HG02623 (cell line): ENCODE data around the gene GDNF.
"Not testable (repeated sequence)": the region's sequence is repeated elsewhere in the genome, so short reads cannot be mapped to it uniquely, and the experiment has no call there.

Source experiments
- ATAC-seq: cut with Tn5 transposase; IDR thresholded peaks from one replicate; pipeline ENCODE4 v1.9.1; 2021; ENCODE audit warnings: moderate library complexity; ENCODE audit not compliant: unreplicated experiment

GDNF gene

GRCh38 chr5:37823433-37824152, 16.2 kb downstream of the GDNF start:
- no peak for ATAC-seq

- no peak for ATAC-seq
Observed at GRCh38 chr5:37816883-37817282, 23.0 kb downstream of the GDNF start.

GRCh38 chr5:37816331-37816730, 23.5 kb downstream of the GDNF start:
- ATAC-seq, result no peak

GRCh38 chr5:37815913-37816312, 23.9 kb downstream of the GDNF start:
- no peak for ATAC-seq

- no peak for ATAC-seq
Observed at GRCh38 chr5:37814699-37815098, 25.1 kb downstream of the GDNF start.

- ATAC-seq, result no peak
Observed at GRCh38 chr5:37812365-37812764, 27.5 kb downstream of the GDNF start.

GRCh38 chr5:37811866-37812265, 28.0 kb downstream of the GDNF start:
- no peak for ATAC-seq

GRCh38 chr5:37810311-37810710, 29.5 kb downstream of the GDNF start:
- no peak for ATAC-seq

- no peak for ATAC-seq
Observed at GRCh38 chr5:37808945-37809344, 30.9 kb downstream of the GDNF start.

GRCh38 chr5:37807621-37808301, 32.1 kb downstream of the GDNF start:
- no peak for ATAC-seq

GRCh38 chr5:37807015-37807414, 32.8 kb downstream of the GDNF start:
- no peak for ATAC-seq

GRCh38 chr5:37806476-37806875, 33.4 kb downstream of the GDNF start:
- no peak for ATAC-seq

- no peak for ATAC-seq
Observed at GRCh38 chr5:37806016-37806415, 33.8 kb downstream of the GDNF start.

- ATAC-seq, result no peak
Observed at GRCh38 chr5:37804401-37804800, 35.4 kb downstream of the GDNF start.

- ATAC-seq, result no peak
Observed at GRCh38 chr5:37803487-37803886, 36.4 kb downstream of the GDNF start.

- ATAC-seq, result no peak
Observed at GRCh38 chr5:37801521-37801920, 38.3 kb downstream of the GDNF start.

GRCh38 chr5:37799865-37800421, 39.9 kb downstream of the GDNF start:
- ATAC-seq, result no peak

- ATAC-seq, result not testable (repeated sequence)
Observed at GRCh38 chr5:37796435-37796834, 43.4 kb downstream of the GDNF start.

- not testable (repeated sequence) for ATAC-seq
Observed at GRCh38 chr5:37795292-37795691, 44.5 kb downstream of the GDNF start.

GRCh38 chr5:37792975-37793631, 46.7 kb downstream of the GDNF start:
- no peak for ATAC-seq

GRCh38 chr5:37791321-37791720, 48.5 kb downstream of the GDNF start:
- ATAC-seq, result no peak

GRCh38 chr5:37789991-37790390, 49.9 kb downstream of the GDNF start:
- no peak for ATAC-seq
